Measurements from ENCODE around the gene GPR75. TPM values are rescaled to one million over a fixed set of nuclear protein-coding genes. Genes with fewer than 3 reads are reported as not detected.
"Not testable (repeated sequence)": the region's sequence is repeated elsewhere in the genome, so short reads cannot be mapped to it uniquely, and the experiment has no call there.

Gene GPR75
- total RNA-seq, 4 donors from 2014 or later, result 0.29 to 6.3 (median 2.1) TPM; not detected in 1

GRCh38 chr2:53854678-53855077 is 5.1 kb downstream of the GPR75 start:
- H3K9me3 ChIP-seq, result no peaks in the 10 kb centered on the region
- no peak overlapping the region for H3K4me3 ChIP-seq
- H3K36me3 ChIP-seq, result no peaks in the 10 kb centered on the region
- no peak for TF ChIP-seq POLR2A (IDR thresholded peaks at IDR 0.05)
- TF ChIP-seq, protein P1, sequence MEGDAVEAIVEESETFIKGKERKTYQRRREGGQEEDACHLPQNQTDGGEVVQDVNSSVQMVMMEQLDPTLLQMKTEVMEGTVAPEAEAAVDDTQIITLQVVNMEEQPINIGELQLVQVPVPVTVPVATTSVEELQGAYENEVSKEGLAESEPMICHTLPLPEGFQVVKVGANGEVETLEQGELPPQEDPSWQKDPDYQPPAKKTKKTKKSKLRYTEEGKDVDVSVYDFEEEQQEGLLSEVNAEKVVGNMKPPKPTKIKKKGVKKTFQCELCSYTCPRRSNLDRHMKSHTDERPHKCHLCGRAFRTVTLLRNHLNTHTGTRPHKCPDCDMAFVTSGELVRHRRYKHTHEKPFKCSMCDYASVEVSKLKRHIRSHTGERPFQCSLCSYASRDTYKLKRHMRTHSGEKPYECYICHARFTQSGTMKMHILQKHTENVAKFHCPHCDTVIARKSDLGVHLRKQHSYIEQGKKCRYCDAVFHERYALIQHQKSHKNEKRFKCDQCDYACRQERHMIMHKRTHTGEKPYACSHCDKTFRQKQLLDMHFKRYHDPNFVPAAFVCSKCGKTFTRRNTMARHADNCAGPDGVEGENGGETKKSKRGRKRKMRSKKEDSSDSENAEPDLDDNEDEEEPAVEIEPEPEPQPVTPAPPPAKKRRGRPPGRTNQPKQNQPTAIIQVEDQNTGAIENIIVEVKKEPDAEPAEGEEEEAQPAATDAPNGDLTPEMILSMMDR (IDR thresholded peaks at IDR 0.05), result no peak
- H3K27ac ChIP-seq, result no peak overlapping the region
- no peaks in the 10 kb centered on the region for H3K27me3 ChIP-seq
- intact Hi-C loops (cut with DNase I; ENCODE audit: low total_unique reads), result no loop called here
- no peak for DNase-seq
- no peaks in the 10 kb centered on the region for H3K4me1 ChIP-seq

DNA sequence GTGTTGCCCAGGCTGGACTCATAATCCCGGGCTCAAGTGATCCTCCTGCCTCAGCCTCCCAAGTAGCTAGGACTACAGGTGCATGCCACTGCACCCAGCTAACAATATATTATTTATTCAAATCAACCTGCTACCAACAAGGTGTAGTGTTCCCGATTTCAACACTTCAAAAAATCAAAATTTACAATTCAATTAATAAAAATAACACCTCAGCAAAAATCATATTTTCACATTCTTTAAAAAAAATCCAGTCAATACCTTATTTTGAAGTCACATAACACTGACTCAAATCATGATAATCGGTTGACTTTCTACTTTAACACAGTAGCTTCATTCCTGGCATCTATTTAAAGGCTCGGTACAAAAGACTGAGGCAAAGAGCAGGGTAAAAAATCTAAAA is 7.2 kb downstream of the GPR75 start:
- Histone ChIP-seq H3K4me1 (no peaks in the 10 kb centered on the region), H3K9me3 (no peaks in the 10 kb centered on the region), H3K27me3 (no peaks in the 10 kb centered on the region), H3K36me3 (no peaks in the 10 kb centered on the region), H3K27ac (no peak overlapping the region), H3K4me3 (no peak overlapping the region)
- no peak for DNase-seq
- TF ChIP-seq, protein P1 (IDR thresholded peaks at IDR 0.05), result no peak
- no peak for TF ChIP-seq POLR2A (IDR thresholded peaks at IDR 0.05)
- intact Hi-C loops (cut with DNase I; ENCODE audit: low total_unique reads), result no loop called here

DNA sequence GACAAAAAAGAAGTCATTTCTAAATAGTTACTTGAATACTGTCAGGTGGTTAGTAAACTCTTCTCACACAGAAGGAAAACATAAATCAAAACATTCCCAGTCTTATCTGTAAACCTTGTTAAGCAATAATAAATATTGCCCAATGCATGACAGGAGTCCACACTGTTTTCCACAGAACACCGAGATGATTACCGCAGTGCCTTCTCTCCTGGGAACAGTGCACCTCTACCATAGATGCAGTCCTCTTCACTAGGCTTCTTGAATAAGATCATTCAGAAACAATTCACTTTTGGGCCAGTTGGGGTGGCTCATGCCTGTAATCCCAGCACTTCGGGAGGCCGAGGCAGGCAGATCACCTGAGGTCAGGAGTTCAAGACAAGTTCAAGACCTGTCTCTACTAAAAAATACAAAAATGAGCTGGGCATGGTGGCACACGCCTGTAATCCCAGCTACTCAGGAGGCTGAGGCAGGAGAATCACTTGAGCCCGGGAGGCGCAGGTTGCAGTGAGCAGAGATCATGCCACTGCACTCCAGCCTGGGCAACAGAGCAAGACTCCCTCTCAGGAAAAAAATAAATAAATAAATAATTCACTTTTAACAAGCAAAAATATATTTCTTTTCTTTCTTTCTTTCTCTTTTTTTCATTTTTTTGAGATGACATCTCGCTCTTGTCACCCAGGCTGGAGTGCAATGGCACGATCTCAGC is 8.6 kb downstream of the GPR75 start:
- DNase-seq; intact Hi-C loops (cut with DNase I; ENCODE audit: low total_unique reads): not testable (repeated sequence)

DNA sequence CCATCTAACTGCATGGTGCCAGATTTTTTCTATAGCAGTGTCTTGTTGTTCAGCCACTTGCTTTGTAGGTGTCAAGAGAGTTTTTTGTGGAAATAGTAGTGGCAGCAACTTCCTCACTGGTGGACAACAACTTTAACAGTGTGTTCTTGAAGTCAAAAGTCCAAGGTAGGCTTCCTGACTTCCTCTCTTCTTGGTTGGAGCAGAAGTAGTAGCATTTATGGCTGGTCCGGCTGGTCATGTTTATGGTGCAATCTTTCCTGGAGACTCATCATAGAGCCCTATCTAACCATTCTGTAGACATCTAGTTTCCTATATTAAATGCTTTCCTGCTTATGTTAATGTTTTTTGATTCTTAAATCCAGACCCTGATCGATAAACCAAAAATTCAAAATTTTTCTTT is 11.7 kb downstream of the GPR75 start:
- no peak for DNase-seq
- Histone ChIP-seq H3K27ac (no peak overlapping the region), H3K4me3 (no peak overlapping the region), H3K9me3 (no peaks in the 10 kb centered on the region), H3K36me3 (no peaks in the 10 kb centered on the region), H3K27me3 (no peaks in the 10 kb centered on the region), H3K4me1 (no peaks in the 10 kb centered on the region)
- TF ChIP-seq POLR2A (IDR thresholded peaks at IDR 0.05), result no peak
- TF ChIP-seq, protein P1 (IDR thresholded peaks at IDR 0.05), result no peak
- intact Hi-C loops (cut with DNase I; ENCODE audit: low total_unique reads), result no loop called here

More for the DNA sequence above, 8.6 kb downstream of the GPR75 start:
- H3K36me3 ChIP-seq, H3K4me3 ChIP-seq, H3K4me1 ChIP-seq, H3K9me3 ChIP-seq, H3K27me3 ChIP-seq, H3K27ac ChIP-seq: not testable (repeated sequence)

- intact Hi-C loops (cut with DNase I; ENCODE audit: low total_unique reads), result no loop called here
- Histone ChIP-seq H3K4me1 (no peaks in the 10 kb centered on the region), H3K4me3 (no peak overlapping the region), H3K27me3 (no peaks in the 10 kb centered on the region), H3K27ac (no peak overlapping the region), H3K36me3 (no peaks in the 10 kb centered on the region), H3K9me3 (no peaks in the 10 kb centered on the region)
- TF ChIP-seq, protein P1 (IDR thresholded peaks at IDR 0.05), result no peak
- no peak for TF ChIP-seq POLR2A (IDR thresholded peaks at IDR 0.05)
- no peak for DNase-seq
These were observed 16.2 kb downstream of the GPR75 start for GRCh38 chr2:53843595-53843994.

Measured in uterus (tissue), 4 donors.